ENCODE measurements around the gene DYNC1I1.

DNA sequence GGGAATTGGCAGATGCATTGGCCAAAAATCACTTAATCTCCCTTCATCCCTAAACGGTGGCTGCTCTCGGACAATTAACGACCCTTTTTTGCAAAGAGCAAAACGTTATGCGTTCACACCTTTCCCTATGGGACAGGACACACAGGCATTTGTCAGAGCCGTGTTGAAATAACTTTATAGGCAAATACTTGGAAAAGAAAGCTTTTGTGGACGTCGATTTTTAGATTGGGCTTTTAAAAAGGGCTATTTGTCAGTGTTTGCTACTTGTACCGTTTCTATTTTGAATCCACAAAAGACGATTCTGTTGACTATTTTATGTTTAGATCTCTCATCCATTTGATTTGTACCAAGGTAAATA is 304.0 kb downstream of the DYNC1I1 start:
- TF ChIP-seq EZH2 (IDR thresholded peaks at IDR 0.05; ENCODE audit: insufficient read depth, poor library complexity, severe bottlenecking), result no peak
- no peak for TF ChIP-seq EZH2phosphoT487 (IDR thresholded peaks at IDR 0.05; ENCODE audit: insufficient read depth, low read depth)
